ENCODE measurements around the gene OR7D4.
"Not testable (repeated sequence)": the region's sequence is repeated elsewhere in the genome, so short reads cannot be mapped to it uniquely, and the experiment has no call there.

The OR7D4 gene

DNA sequence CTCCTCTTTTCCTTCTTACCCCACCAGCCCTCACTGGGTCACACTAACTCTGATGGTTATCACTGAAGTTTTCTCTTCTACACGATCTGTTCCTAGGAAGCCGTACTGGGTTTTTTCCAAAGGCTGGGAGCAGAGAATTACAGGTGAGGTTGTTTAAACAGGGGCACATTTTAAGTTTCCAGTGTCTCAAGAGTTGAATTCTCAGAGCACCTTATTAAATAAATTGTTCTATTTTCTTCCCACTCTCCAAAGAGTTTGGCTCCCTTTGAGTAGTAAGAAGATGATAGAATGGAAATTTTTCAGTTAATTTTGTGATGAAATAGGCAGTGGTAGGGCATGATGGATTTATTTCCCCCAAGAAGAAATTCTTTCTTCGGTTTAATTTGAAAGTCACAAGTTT lies at the start of gene OR7D4:
Gene OR7D4 (minus strand): TSS at position 101 of the 400 bp plus-strand sequence. CDS start 4,752 bp downstream, outside the sequence.
- DNase-seq (ENCODE audit: low read depth in 2 of 2): no peak

DNA sequence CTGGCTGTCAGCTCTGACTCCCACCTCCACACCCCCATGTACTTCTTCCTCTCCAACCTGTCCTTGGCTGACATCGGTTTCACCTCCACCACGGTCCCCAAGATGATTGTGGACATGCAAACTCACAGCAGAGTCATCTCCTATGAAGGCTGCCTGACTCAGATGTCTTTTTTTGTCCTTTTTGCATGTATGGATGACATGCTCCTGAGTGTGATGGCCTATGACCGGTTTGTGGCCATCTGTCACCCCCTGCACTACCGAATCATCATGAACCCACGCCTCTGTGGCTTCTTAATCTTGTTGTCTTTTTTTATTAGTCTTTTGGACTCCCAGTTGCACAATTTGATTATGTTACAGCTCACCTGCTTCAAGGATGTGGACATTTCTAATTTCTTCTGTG lies 31.8 kb upstream of the OR7D4 start:
- no peak for DNase-seq (ENCODE audit: low read depth in 2 of 2)

DNA sequence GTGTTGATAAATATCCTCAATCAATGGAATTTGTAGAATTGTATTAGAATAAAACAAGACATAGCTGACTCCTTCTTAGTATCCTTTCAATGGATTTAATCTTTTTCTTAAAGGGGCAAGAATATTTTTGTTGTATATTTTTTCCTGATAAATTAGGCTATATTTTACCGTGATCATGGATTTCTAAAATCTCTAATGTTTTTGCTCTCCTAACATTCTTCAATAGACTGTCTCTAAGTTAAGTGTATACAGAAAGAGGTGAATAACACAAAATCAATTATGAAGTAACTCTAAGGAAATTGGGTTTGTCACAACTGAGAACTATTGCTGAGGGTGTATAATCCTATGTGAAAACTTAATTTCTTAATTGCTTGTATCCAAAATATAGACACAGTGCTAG lies 31.2 kb upstream of the OR7D4 start, which contains the start of gene OR7E24:
Gene OR7E24 (plus strand): TSS at position 301 of the 400 bp plus-strand sequence. CDS start 114 bp downstream, outside the sequence.
- DNase-seq (ENCODE audit: low read depth in 2 of 2): no peak

DNA sequence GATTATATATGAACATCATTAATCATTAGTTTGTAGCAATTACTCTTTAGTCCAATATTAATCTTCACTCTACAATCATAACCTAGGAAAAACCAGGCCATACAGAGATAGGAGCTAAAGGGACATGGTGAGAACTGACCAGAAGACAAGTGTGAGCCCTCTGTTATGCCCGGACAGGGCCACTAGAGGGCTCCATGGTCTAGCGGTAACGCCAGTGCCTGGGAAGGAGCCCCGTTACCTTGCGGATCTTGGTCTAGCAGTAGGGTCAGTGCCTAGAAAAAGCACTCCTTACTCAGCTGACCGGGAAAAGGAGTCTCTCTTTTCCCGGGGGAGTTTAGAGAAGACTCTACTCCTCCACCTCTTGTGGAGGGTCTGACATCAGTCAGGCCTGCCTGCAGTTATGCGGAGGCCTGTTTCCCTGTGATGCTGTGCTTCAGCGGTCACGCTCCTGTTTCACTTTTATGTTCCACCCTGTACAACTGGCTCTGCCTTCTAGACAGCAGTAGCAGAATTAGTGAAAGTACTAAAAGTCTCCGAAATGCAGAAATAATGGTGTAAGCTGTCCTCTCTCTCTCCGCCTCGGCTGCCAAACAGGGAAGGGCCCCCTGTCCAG lies 13.8 kb downstream of the OR7D4 start:
- peak; percentile 14 to 44 for DNase-seq (ENCODE audit: low read depth in 2 of 2)

DNA sequence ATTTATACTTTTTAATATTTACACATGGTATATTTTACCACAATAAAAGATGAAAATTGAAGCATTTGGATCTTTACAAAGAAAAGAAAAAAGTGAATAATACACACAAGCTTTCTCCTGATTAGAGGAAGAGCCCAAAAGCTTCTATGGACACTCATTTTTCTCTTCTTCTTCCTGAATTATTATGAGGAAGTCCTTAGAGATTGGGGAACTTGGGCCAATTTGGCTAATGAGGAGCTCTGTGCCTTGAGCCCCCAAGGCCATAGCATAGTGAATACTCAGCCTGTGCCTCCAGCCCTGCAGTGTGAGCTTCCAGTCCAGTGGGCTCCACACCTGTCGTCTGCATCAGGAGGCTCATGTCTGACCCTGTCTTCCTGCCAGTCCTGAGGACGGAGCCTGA lies 21.3 kb downstream of the OR7D4 start:
- DNase-seq (ENCODE audit: low read depth in 2 of 2): not testable (repeated sequence)

DNA sequence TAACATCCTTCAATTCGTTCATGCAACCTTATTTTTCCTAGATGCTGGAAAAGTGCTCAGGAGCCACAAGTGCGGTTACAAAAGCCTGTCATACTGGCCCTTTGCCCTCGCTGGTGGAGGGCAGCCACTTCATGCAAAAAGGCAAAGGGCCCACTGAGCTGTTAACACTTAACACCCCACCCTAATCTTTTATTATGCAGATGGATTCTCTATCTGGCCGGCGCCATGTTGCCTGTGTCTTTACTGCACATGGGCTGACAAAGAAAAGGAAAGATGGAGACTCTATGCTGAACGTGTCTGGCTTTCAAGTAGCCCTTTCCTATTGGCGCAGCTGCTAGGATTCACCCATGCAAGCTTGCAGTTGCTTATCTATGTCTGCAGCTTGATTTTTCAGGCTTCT lies 29.9 kb downstream of the OR7D4 start:
- DNase-seq (ENCODE audit: low read depth in 2 of 2): no peak

DNA sequence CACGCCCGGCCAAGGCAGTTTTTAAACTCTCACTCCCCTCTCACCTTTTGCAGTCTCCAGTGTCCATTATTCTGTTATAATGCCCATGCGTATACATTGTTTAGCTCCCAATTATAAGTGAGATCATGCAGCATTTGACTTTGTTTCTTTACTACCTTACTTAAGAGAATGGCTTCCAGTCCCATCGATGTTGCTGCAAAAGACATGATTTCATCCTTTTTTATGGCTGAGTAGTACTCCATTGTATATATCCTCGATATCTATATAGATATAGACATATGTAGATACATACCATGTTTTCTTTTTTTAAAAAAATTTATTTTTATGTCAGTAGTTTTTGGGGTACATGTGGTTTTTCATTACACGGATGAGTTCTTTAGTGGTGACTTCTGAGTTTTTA lies 32.2 kb downstream of the OR7D4 start:
- DNase-seq (ENCODE audit: low read depth in 2 of 2): no peak

DNA sequence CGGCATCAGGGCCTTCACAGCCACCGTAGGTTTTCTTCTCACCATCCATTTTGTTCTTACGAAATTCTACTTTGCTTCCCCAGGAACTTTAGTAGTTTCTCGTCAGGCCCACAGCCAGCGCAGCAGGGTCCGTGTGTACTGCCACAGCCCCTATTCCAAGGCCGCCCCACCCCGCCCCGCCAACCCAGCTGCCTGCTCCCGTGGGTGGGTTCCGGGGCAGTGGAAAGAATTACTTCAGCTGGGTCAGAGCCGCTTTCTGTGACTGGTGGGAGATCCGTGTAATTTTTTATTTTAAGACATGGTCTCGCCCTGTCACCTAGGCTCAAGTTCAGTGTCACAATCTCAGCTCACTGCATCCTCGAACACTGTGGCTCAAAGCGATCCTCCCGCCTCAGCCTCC lies 36.4 kb downstream of the OR7D4 start:
- no peak for DNase-seq (ENCODE audit: low read depth in 2 of 2)

DNA sequence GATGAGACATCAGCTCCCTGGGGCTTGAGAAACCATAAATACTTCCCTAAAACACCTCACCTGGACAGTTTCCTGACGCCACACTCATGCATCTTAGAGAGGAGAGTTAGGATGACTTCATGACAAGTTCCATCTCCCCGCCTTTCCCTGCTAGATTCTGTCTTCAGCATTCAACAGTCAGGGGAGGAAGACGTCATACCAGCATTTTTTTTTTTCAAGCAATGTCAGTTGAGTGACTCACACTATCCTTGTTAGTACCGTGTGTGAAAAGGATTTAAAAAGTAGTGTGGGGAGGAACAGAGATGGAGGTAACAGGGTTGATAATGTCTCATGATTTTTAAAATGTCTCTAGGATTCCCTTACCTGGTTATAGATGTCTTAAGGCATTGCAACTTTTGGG lies 40.5 kb downstream of the OR7D4 start, which contains the start of gene OR7D2:
Gene OR7D2 (plus strand): TSS at position 79 of the 400 bp plus-strand sequence. CDS start 6,803 bp downstream, outside the sequence.
- DNase-seq (ENCODE audit: low read depth in 2 of 2): no peak

DNA sequence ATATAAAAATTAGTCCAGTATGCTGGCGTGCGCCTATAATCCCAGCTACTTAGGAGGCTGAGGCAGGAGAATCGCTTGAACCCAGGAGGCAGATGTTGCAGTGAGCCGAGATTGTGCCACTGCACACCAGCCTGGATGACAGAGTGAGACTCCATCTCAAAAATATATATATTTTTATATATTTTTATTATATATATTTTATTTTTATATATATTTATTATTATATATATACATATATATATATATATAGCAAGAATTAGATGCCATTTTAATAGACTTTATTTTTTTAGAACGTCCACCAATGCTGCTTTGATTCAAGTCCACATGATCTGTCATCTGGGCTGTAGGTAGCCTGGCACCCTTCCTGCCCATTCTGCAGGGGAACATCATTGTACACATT lies 44.1 kb downstream of the OR7D4 start:
- DNase-seq (ENCODE audit: low read depth in 2 of 2): no peak

DNA sequence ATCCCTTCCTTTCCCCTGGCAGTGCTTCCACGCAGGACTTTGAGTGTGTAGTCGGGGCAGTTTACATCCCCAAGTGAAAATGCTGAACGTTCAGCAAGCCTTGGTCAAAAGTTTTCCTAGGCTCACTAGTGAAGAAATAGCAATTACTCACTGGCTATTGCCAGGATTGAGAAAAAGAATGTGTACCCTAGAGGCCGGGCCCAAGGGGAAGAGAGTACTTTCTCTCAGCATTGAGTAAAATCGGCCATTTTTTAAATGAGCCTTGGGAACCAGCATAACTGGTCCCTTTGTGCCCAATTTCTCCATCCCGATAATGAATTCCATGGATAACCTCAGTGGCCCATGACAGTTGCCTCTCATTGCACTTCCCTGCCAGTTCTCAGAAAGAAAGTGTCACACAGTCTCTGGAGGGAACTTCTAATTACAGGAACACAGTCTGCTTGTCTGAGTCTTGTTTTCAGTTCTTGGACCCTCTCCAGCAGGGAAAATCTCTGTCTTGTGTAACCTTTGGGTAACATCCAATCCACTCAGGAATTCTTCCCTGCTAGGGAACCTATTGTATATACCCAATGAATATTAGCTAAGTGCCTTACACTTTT lies 47.9 kb downstream of the OR7D4 start:
- no peak for DNase-seq (ENCODE audit: low read depth in 2 of 2)

DNA sequence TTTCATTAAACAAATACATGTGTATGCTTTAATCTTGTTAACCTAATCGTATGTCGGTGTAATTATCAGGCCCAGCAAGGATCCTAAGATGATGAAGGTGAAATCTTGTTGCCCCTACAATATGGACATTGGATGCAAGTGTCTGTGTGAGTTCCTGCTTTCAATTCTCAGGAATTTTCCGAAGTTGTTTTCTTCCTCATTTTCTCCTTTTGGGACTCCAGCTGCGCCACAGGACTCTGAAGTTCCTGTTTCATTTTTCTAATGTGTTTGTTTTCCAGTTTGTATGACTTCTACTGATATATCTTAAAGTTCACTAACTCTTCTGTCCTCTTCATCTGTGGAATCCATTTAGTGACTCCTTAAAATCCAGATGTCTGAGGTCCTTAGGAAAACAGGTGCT lies 52.5 kb downstream of the OR7D4 start:
- no peak for DNase-seq (ENCODE audit: low read depth in 2 of 2)

DNA sequence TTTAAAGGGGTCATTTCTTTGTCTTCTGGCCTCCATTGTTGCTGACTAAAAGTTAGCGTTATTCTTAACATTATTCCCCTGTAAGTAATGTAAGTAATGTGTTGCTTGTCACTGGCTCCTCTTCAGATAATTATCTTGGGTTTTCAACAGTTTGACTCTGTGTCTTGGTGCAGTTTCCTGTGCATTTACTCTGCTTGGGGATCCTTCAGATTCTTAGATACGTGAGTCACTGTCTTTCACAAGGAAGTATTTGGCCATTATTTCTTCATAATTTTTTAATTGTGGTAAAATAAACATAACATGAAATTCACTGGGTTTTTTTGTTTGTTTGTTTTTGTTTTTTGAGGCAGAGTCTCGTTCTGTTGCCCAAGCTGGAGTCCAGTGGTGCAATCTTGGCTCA lies 54.1 kb downstream of the OR7D4 start:
- no peak for DNase-seq (ENCODE audit: low read depth in 2 of 2)

DNA sequence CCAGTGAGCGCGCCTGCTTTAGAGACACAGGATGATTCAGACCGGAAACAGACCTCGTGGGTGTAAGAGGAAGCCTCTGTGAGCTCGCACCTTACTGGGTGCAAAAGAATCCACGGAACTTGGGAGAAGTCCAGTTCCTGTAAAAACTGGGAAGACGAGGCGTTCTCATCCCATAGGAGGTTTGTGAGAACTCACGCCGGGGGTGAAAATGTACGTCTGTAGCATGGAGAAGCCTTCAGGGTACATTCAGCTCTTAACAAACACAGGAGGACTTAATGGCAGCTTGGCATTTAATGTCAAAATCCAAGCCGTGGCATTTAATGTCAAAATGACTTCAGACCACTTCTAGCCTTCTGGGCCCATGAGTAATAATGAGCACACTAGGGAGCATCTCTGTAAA lies 58.0 kb downstream of the OR7D4 start:
- no peak for DNase-seq (ENCODE audit: low read depth in 2 of 2)

Data from stimulated activated CD4-positive, alpha-beta T cell treated with anti-CD3 and anti-CD28 coated beads, Interleukin-1b, Interleukin-23, amount 100 ng/mL, for 1 hour (primary cell).